Activated T-cell treated with anti-CD3 and anti-CD28 coated beads, Interleukin-2, amount 50 U/mL, for 72 hours (primary cell): ENCODE data around the gene GPR152. TPM values are rescaled to one million over a fixed set of nuclear protein-coding genes. Genes with fewer than 3 reads are reported as not detected.
A peak's percentile ranks its signal among the peaks of the same experiment; 100 is the strongest.
"Not testable (repeated sequence)": the region's sequence is repeated elsewhere in the genome, so short reads cannot be mapped to it uniquely, and the experiment has no call there.

Experiments used
- ATAC-seq, 2 donors: fragments of 150-1000 bp; cut with Tn5 transposase; replicated peaks in 1 of 2; 2 replicates each; pipeline ENCODE4 v1.10.0; 2021; ENCODE audit warnings: moderate library complexity in 2 of 2, mild to moderate bottlenecking in 1 of 2
- DNase-seq, 2 donors: peaks; one replicate each; pipeline ENCODE4 v3.0.0; 2021 to 2022; ENCODE audit warnings: mixed read lengths in 1 of 2
- H3K27ac Mint-ChIP-seq: one replicate; pipeline ENCODE4 v1.8.0; 2022; ENCODE audit warnings: mild to moderate bottlenecking, moderate library complexity, mixed read lengths
- H3K27me3 Mint-ChIP-seq: one replicate; pipeline ENCODE4 v1.8.0; 2022; ENCODE audit warnings: low read depth, mixed read lengths
- H3K36me3 Mint-ChIP-seq, 2 donors: one replicate each; pipeline ENCODE4 v1.8.0; 2022; ENCODE audit warnings: mixed read lengths in 2 of 2, mild to moderate bottlenecking in 1 of 2; ENCODE audit not compliant: insufficient read depth in 2 of 2
- H3K4me1 Mint-ChIP-seq: one replicate; pipeline ENCODE4 v1.8.0; 2022; ENCODE audit warnings: low read depth, mixed read lengths
- H3K4me3 Mint-ChIP-seq, 2 donors: one replicate each; pipeline ENCODE4 v1.8.0; 2022; ENCODE audit warnings: mild to moderate bottlenecking in 2 of 2, mixed read lengths in 2 of 2, moderate library complexity in 2 of 2
- H3K9me3 Mint-ChIP-seq, 2 donors: one replicate each; pipeline ENCODE4 v1.8.0; 2022; ENCODE audit warnings: mixed read lengths in 2 of 2
- total RNA-seq, 2 donors: library from RNA; stranded (reverse); gene quantifications; one replicate each; pipeline ENCODE4 v1.2.3, GENCODE V29; 2022

Gene GPR152
- total RNA-seq, 2 donors from 2014 or later = not detected

DNA sequence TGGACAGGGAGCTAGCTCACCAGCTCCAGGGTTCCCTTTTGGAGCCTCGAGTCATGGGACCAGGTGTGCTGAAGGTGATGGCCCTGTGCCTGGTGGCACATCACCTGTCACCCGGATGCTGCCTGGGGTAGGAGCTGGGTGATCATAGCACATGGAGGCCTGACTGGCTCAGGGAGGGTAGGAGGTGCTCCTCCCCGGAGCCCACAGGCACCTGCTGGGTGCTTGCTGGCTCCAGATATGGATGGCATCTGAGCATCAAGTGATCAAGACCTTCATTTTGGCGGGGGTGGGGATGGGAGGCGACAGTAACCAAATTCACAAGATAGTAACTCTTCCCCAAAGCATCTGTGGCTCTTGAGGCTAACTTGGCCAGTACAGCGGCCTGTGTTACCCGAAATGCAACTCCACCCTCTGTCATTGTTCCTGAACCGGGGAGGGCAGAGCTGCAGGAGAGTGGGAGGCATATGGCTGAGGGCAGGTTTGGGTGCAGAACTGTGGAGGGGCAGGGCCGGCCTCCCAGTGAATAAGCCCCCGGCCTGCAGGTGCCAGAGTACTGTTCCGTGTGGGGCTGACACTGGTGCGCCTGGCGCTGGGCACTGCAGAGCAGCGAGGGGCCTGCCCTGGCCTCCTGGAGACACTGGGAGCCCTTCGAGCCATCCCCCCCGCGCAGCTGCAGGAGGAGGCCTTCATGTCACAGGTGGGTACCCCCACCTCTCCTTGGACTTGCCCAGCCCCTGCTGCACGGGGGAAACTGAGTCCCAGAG is 43.9 kb downstream of the GPR152 start:
- Mint-ChIP-seq H3K27ac (peak overlapping the region; percentile 90), H3K9me3 (no peaks in the 10 kb centered on the region), H3K4me1 (peaks cover 89% of the 10 kb centered on the region), H3K36me3 (peaks cover 5 to 11% of the 10 kb centered on the region in 2 donors), H3K4me3 (peak overlapping the region; percentile 91 to 96), H3K27me3 (no peaks in the 10 kb centered on the region)
- ATAC-seq = peak; percentile 7 to 20
- no peak for DNase-seq

DNA sequence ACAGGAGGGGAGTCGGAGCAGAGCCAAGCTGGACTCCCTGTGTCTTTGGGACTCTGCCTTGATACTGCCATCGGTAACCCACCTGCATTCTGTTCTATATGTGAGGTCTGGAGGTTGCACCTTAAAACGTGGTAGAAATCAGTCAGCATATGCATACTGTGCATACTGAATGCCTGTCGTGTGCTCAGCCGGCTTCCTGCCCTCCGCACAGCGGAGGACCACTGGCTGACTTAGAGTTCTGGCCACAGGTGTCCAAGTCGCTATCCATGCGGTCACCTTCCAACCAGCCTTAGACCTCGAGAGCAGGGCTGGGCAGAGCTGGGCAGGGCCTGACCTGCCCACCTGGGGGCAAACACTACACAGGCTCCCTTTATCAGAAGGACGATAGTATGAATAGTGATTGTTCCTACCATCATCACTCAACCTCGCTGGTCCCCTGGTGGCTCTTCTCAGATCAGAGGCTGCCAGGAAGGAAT is 44.8 kb downstream of the GPR152 start:
- H3K27me3 Mint-ChIP-seq = no peaks in the 10 kb centered on the region
- no peaks in the 10 kb centered on the region for H3K9me3 Mint-ChIP-seq
- ATAC-seq (peak in 1 of 2 donors; percentile 20), DNase-seq (no peak)
- peak overlapping the region; percentile 91 to 96 for H3K4me3 Mint-ChIP-seq
- H3K4me1 Mint-ChIP-seq = peaks cover 89% of the 10 kb centered on the region
- peak overlapping the region; percentile 90 for H3K27ac Mint-ChIP-seq
- H3K36me3 Mint-ChIP-seq = peaks cover 6 to 11% of the 10 kb centered on the region in 2 donors

DNA sequence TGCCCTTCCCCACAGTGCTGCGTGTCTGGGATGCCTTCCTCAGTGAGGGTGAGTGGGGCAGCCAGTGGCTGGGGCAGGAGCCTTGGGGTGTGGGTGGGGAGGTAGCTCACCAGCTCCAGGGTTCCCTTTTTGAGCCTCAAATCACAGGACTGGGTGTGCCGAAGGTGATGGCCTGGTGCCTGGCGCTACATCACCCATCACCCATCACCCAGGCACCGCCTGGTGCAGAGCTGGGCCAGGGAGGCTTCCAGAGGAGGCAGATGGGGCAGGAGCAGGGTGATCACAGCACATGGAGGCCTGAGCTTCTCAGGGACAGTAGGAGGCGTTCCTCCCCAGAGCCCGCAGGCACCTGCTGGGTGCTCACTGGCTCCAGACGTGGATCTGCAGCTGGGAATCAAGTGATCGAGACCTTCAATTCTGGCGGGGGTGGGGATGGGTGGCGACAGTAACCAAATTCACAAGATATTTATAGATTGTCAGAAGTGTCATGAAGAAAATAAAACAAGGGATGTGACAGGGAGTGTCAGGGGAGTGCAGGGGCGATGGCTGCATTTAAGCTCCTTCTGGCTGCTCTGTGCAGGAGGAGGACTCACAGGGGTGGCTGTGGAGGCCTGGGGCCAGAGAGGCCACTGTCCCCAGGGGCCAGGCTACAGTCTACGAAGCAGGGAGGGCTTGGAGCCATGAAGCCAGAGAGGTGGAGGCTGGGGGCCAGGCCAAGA is 45.4 kb downstream of the GPR152 start:
- H3K27ac Mint-ChIP-seq = peak overlapping the region; percentile 86
- DNase-seq = no peak
- peak overlapping the region; percentile 91 to 96 for H3K4me3 Mint-ChIP-seq
- peaks cover 84% of the 10 kb centered on the region for H3K4me1 Mint-ChIP-seq
- ATAC-seq = no peak
- no peaks in the 10 kb centered on the region for H3K9me3 Mint-ChIP-seq
- H3K27me3 Mint-ChIP-seq = no peaks in the 10 kb centered on the region
- peaks cover 6 to 11% of the 10 kb centered on the region in 2 donors for H3K36me3 Mint-ChIP-seq

DNA sequence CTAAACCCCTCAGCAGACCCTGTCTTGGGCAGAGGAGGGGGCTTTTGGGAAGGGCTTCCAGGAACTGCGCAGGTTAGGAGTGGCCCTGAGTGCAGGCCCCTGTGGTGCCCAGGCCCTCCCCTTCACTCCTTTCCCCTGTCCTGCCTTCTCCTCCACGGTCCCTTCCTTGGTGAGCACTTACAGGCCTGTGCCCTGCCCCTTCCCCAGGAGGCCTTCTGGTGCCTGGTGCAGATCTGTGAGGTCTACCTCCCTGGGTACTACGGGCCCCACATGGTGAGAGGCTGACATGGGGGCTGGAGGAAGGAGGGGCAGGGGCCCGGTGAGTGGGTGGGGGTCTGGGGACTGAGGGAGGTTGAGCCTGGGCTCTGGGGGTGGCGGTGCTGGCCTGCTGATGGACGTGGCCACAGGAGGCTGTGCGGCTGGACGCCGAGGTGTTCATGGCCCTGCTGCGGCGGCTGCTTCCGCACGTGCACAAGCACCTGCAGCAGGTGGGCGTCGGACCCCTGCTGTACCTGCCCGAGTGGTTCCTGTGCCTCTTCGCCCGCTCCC is 46.0 kb downstream of the GPR152 start:
- peaks cover 78% of the 10 kb centered on the region for H3K4me1 Mint-ChIP-seq
- DNase-seq (no peak), ATAC-seq (no peak)
- H3K4me3 Mint-ChIP-seq = peak overlapping the region; percentile 91 to 96
- no peaks in the 10 kb centered on the region for H3K9me3 Mint-ChIP-seq
- H3K27ac Mint-ChIP-seq = peak overlapping the region; percentile 62
- H3K27me3 Mint-ChIP-seq = no peaks in the 10 kb centered on the region
- H3K36me3 Mint-ChIP-seq = peaks cover 6 to 11% of the 10 kb centered on the region in 2 donors

DNA sequence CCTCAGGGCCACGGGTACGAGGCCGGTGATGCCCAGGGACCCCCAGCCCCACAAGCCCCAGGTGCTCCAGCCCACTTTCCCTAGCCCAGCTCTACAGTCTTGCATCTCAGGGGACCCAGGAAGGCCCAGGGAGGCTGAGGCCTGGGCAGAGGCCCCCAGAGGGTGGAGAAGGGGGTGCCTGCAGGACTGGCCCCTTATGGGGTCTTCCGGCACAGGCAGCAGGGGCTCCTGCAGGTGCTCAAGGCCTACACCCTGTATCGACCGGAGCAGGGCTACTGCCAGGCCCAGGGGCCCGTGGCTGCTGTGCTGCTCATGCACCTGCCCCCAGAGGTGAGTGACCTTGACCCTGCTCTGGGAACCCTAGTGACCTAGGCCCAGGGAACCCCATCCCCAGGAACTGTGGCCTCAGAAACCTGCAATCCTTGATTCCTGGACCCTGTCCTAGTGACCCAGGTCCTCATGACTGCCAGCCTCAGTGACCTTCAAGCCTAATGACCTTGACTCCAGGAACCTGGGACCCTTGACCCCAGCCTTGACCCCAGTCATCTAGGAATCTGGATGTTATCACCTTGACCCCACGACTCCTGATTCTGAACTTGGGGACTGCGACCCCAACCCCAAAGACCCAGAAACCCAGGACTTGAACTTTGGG is 46.7 kb downstream of the GPR152 start:
- Mint-ChIP-seq H3K27ac (peak overlapping the region; percentile 81), H3K36me3 (peaks cover 6 to 11% of the 10 kb centered on the region in 2 donors), H3K27me3 (no peaks in the 10 kb centered on the region), H3K4me3 (peak overlapping the region; percentile 91 to 96), H3K4me1 (peaks cover 71% of the 10 kb centered on the region), H3K9me3 (no peaks in the 10 kb centered on the region)
- ATAC-seq (no peak), DNase-seq (no peak)

DNA sequence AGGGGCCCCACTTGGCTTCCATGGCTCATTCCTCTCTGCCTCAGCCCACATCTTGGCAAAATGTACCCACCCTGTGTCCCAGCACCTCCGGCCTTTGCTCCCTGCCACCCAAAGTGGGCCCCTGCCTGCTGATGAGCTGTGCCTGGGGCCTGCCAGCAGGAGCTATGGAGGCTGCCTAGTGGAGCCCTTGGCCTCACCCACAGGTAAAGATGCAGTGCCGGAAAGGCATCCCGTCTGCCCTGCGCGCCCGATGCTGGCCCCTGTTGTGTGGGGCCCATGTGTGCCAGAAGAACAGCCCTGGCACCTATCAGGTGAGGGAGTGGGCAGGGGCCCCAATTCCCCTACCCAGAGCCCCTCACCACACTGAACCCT is 47.3 kb downstream of the GPR152 start:
- H3K36me3 Mint-ChIP-seq = peaks cover 9 to 11% of the 10 kb centered on the region in 2 donors
- H3K4me1 Mint-ChIP-seq = peaks cover 71% of the 10 kb centered on the region
- H3K9me3 Mint-ChIP-seq = no peaks in the 10 kb centered on the region
- ATAC-seq (no peak), DNase-seq (no peak)
- peak overlapping the region; percentile 91 to 96 for H3K4me3 Mint-ChIP-seq
- H3K27me3 Mint-ChIP-seq = no peaks in the 10 kb centered on the region
- H3K27ac Mint-ChIP-seq = peak overlapping the region; percentile 81

DNA sequence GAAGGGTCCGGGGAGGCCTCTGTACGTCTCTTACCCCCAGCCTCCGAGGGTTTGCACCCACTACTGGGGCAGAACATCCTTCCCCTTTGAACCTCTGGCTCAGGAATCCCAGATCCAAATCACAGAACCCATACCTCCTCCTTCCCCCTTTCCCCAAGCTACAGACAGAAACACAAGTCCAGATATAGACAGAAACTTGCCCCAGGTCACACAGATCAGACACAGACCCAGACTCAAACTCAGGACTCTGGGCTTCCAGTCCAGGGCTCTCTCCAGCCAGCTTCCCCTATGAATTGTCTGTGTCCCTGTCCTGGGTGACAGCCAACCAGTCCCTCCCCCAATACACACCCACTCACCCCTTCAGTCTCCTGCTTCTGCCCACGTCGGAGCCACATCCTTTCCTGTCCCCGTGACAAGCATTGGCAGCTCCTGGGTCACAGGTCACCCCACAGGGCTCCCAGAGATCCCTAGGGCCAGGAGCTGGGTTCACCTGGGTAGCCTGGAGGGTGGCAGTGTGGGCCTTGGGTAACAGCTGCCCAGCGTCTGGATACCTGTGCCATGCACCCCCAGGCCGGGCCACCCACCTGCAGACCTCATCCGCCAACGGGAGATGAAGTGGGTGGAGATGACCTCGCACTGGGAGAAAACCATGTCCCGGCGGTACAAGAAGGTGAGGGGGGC is 47.9 kb downstream of the GPR152 start:
- peaks cover 9% of the 10 kb centered on the region in 2 donors for H3K36me3 Mint-ChIP-seq

DNA sequence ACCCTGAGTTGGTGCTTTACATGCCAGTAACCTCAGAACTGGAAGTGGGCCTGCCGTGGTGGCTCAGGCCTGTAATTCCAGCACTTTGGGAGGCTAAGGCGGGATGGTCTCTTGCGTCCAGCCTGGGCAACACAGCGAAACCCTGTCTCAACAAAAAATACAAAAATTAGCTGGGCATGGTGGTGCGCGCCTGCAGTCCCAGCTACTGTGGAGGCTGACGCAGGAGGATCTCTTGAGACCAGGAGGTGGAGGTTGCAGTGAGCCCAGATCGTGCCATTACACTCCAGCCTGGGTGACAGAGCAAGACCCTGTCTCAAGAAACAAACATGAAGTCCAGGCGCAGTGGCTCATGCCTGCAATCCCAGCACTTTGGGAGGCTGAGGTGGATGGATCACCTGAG is 49.4 kb downstream of the GPR152 start:
- ATAC-seq, H3K27me3 Mint-ChIP-seq, H3K9me3 Mint-ChIP-seq, DNase-seq: not testable (repeated sequence)
- H3K27ac Mint-ChIP-seq = peak overlapping the region; percentile 94
- H3K4me3 Mint-ChIP-seq = peak overlapping the region; percentile 91 to 96
- peaks cover 9 to 11% of the 10 kb centered on the region in 2 donors for H3K36me3 Mint-ChIP-seq
- peaks cover 68% of the 10 kb centered on the region for H3K4me1 Mint-ChIP-seq

More for the DNA sequence above, 47.9 kb downstream of the GPR152 start:
- Mint-ChIP-seq H3K4me1 (peaks cover 70% of the 10 kb centered on the region), H3K9me3 (no peaks in the 10 kb centered on the region), H3K4me3 (peak overlapping the region; percentile 91 to 96), H3K27me3 (no peaks in the 10 kb centered on the region), H3K27ac (peak overlapping the region; percentile 81)
- peak in 1 of 2 donors; percentile 65 for DNase-seq
- ATAC-seq = peak in 1 of 2 donors; percentile 6

DNA sequence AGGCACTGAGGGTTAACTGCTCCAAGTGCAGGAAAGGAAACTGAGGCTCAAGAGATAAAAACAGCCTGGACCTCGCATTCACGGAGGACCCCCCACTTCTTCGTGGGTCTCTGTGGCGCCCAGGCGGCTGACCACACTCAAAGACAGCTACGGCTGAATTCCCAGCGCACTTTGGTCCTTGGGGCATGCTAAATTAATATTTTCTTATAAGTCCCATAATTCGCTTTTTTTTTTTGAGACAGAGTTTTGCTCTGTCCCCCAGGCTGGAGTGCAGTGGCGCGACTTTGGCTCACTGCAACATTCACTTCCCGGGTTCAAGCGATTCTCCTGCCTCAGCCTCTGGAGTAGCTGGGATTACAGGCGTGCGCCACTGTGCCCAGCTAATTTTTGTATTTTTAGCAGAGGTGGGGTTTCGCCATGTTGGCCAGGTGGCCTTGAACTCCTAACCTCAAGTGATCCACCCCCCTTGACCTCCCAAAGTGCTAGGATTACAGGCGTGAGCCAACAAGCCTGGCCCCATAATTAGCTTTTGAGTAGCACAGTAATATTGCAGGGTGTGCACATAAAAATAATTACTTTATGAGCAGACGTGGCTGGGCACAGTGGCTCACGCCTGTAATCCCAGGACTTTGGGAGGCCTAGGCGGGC is 50.2 kb downstream of the GPR152 start:
- peaks cover 9 to 17% of the 10 kb centered on the region in 2 donors for H3K36me3 Mint-ChIP-seq
- not testable (repeated sequence) for H3K9me3 Mint-ChIP-seq
- peak overlapping the region; percentile 91 to 96 for H3K4me3 Mint-ChIP-seq

DNA sequence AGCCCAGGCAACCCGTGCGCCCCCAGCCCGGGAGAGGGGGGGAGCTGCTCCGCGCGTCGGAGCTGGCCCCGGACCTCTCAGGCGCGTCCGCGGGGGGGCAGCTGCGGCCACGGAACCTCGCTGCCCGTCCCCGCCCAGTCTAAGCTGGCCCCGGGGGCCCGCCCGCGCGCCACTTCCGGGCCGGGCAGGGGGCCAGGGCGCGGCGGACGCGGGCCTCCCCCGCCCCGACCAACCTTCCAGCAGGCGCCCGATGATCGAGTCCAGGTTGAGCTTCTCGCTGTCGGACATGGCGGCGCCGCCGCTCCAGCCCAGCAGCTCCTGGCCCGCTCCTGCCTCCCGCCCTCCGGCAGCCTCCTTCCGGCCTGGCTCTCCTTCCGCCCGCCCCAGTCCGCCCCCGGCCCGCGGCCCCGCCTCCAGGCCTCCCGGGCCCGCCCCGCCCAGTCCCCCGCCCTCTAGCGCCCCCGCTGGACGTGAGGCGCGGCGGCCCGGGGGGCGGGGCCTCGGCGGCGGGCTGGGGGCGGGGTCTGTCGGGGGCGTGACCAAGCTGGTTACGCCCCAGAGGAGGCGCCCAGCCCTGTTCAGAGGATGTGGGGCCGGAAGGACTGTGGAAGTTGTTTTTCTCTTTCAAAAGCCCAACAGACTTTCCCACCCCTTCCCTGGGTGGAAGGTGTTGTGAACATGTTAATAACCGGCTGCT is 50.9 kb downstream of the GPR152 start, which contains the start of gene PPP1CA:
Gene PPP1CA (minus strand): TSS at position 364 of the 697 bp plus-strand sequence. CDS start 76 bp downstream, at position 288.
- peak within 1 kb of the TSS; percentile 91 to 96 for H3K4me3 Mint-ChIP-seq
- H3K27me3 Mint-ChIP-seq = no peaks in the 10 kb centered on the region
- DNase-seq (peak; percentile 93 to 94), ATAC-seq (peak; percentile 77 to 81)
- no peaks in the 10 kb centered on the region for H3K9me3 Mint-ChIP-seq
- H3K27ac Mint-ChIP-seq = peak within 1 kb of the TSS; percentile 93
- H3K36me3 Mint-ChIP-seq = peaks cover 9 to 17% of the 10 kb centered on the region in 2 donors
- peaks cover 68% of the 10 kb centered on the region for H3K4me1 Mint-ChIP-seq

More for the DNA sequence above, 50.2 kb downstream of the GPR152 start:
- not testable (repeated sequence) for H3K27me3 Mint-ChIP-seq, DNase-seq, H3K27ac Mint-ChIP-seq, ATAC-seq
- H3K4me1 Mint-ChIP-seq = peaks cover 68% of the 10 kb centered on the region
